K562 (cell line): ENCODE data around the gene FYB1. TPM values are rescaled to one million over a fixed set of nuclear protein-coding genes. Genes with fewer than 3 reads are reported as not detected.

Source experiments
- ATF4 ChIP-seq: fragments of 450-650 bp; formaldehyde crosslinking; IDR thresholded peaks from 2 replicates; pipeline ENCODE4 v1.4.0; 2022; ENCODE audit warnings: mild to moderate bottlenecking, moderate library complexity
- CHD2 ChIP-seq: IDR thresholded peaks from 2 replicates; pipeline ENCODE4 v1.6.1; 2011; ENCODE audit warnings: low read depth, low read length
- EGR1 ChIP-seq: fragments of 450-650 bp; conservative IDR thresholded peaks from 2 replicates; pipeline ENCODE4 v1.6.1; 2017; ENCODE audit warnings: mild to moderate bottlenecking
- FOSL1 ChIP-seq: fragments of 200-800 bp; sonication (Bioruptor generic); conservative IDR thresholded peaks from 2 replicates; pipeline ENCODE4 v1.6.1; 2016; ENCODE audit warnings: missing genetic modification characterization, missing compliant biosample characterization
- FOXP4 ChIP-seq: sonication (generic); formaldehyde crosslinking; IDR thresholded peaks from 2 replicates; pipeline ENCODE4 v1.8.0; 2022; ENCODE audit warnings: mild to moderate bottlenecking, missing genetic modification reagents, borderline replicate concordance
- GATAD2B ChIP-seq: fragments of 450-650 bp; IDR thresholded peaks from 2 replicates; pipeline ENCODE4 v1.6.1; 2017; ENCODE audit warnings: mild to moderate bottlenecking, borderline replicate concordance
- GTF2E2 ChIP-seq: fragments of 200-800 bp; sonication (Bioruptor generic); IDR thresholded peaks from 2 replicates; pipeline ENCODE4 v1.6.1; 2016; ENCODE audit warnings: missing genetic modification characterization, missing compliant biosample characterization
- MBD1 ChIP-seq: fragments of 250-450 bp; sonication (Bioruptor Pico); IDR thresholded peaks from 2 replicates; pipeline ENCODE4 v1.8.0; 2022; ENCODE audit warnings: inconsistent platforms
- MTA2 ChIP-seq: fragments of 450-650 bp; IDR thresholded peaks from 2 replicates; pipeline ENCODE4 v1.6.1; 2016; ENCODE audit warnings: low read depth
- MYC ChIP-seq, 2 experiments: fragments of 250-450 bp in 1 of 2; sonication (Bioruptor Pico) in 1 of 2; IDR thresholded peaks; 2 replicates each; pipeline versions ENCODE4 v1.5.1 to v1.6.1; 2012 to 2021; ENCODE audit warnings: low read depth in 2 of 2, borderline replicate concordance in 1 of 2, improper control_type of control experiment in 1 of 2, low read length in 1 of 2, mild to moderate bottlenecking in 1 of 2, moderate library complexity in 1 of 2
- NFIC ChIP-seq: fragments of 450-650 bp; IDR thresholded peaks from 2 replicates; pipeline ENCODE4 v1.6.1; 2017; ENCODE audit warnings: mild to moderate bottlenecking, inconsistent platforms
- RBFOX2 ChIP-seq: fragments of 200-400 bp; formaldehyde crosslinking; IDR thresholded peaks from 2 replicates; pipeline ENCODE4 v1.6.1; 2017; ENCODE audit warnings: low read depth, mild to moderate bottlenecking, low read length, moderate library complexity
- RBM22 ChIP-seq: fragments of 200-400 bp; formaldehyde crosslinking; IDR thresholded peaks from 2 replicates; pipeline ENCODE4 v1.6.1; 2018; ENCODE audit warnings: low read length, low read depth; ENCODE audit not compliant: poor library complexity, severe bottlenecking
- RBM34 ChIP-seq: fragments of 200-400 bp; formaldehyde crosslinking; IDR thresholded peaks from 2 replicates; pipeline ENCODE4 v1.6.1; 2018; ENCODE audit warnings: low read length, borderline replicate concordance; ENCODE audit not compliant: insufficient read depth
- SRSF9 ChIP-seq: fragments of 200-400 bp; formaldehyde crosslinking; IDR thresholded peaks from 2 replicates; pipeline ENCODE4 v1.6.1; 2017; ENCODE audit warnings: low read depth, low read length, borderline replicate concordance
- SUPT5H ChIP-seq: fragments of 450-650 bp; IDR thresholded peaks from 2 replicates; pipeline ENCODE4 v1.6.1; 2016
- TGIF2 ChIP-seq: sonication (generic); formaldehyde crosslinking; IDR thresholded peaks from 2 replicates; pipeline ENCODE4 v1.8.1; 2022; ENCODE audit warnings: mild to moderate bottlenecking, missing genetic modification reagents, moderate library complexity
- XRCC5 ChIP-seq: fragments of 200-400 bp; formaldehyde crosslinking; IDR thresholded peaks from 2 replicates; pipeline ENCODE4 v1.6.1; 2017; ENCODE audit warnings: low read depth, mild to moderate bottlenecking, low read length
- YY1 ChIP-seq, 3 experiments: IDR thresholded peaks; 2 replicates each; pipeline ENCODE4 v1.6.1; 2011; ENCODE audit warnings: low read length in 2 of 3, mild to moderate bottlenecking in 2 of 3, moderate library complexity in 2 of 3, borderline replicate concordance in 1 of 3, control low read depth in 1 of 3, low read depth in 1 of 3; ENCODE audit not compliant: insufficient read depth in 3 of 3, insufficient replicate concordance in 2 of 3, control insufficient read depth in 1 of 3, insufficient read length in 1 of 3; ENCODE audit errors: extremely low read depth in 1 of 3
- ZBTB8A ChIP-seq: fragments of 450-650 bp; IDR thresholded peaks from 2 replicates; pipeline ENCODE4 v1.6.1; 2018; ENCODE audit warnings: mild to moderate bottlenecking, moderate library complexity; ENCODE audit not compliant: partially characterized antibody
- ZNF124 ChIP-seq: sonication (generic); formaldehyde crosslinking; IDR thresholded peaks from 2 replicates; pipeline ENCODE4 v1.8.1; 2022; ENCODE audit warnings: missing genetic modification reagents
- ZNF263 ChIP-seq: sonication (generic); formaldehyde crosslinking; IDR thresholded peaks from 2 replicates; pipeline ENCODE4 v1.8.0; 2022; ENCODE audit warnings: mild to moderate bottlenecking, missing genetic modification reagents, borderline replicate concordance
- ZNF77 ChIP-seq: fragments of 250-450 bp; sonication (Bioruptor Pico); IDR thresholded peaks from 2 replicates; pipeline ENCODE4 v1.5.0; 2020
- polyA plus RNA-seq, 8 experiments: library from polyadenylated mRNA; depleted of rRNA in 4 of 8; stranded (reverse) in 5 of 8; unstranded in 3 of 8; fragments of >200 nt; fragmentation: Nextera tagmentation in 2 of 8; fragmentation: Illumina TruSeq in 1 of 8; extraction: Ambion mirVana in 2 of 8; extraction: Trizol in 1 of 8; gene quantifications; 2 replicates each; pipeline versions ENCODE4 v1.2.1 to v1.2.3, GENCODE V29; 2011 to 2014; ENCODE audit warnings: inconsistent platforms in 1 of 8, missing spikeins in 1 of 8
- total RNA-seq, 7 experiments: library from RNA; depleted of rRNA in 6 of 7; stranded (reverse); fragments of >200 nt in 6 of 7; fragmentation: Illumina TruSeq in 2 of 7; extraction: Trizol in 2 of 7; gene quantifications; 2 replicates each; pipeline versions ENCODE4 v1.2.1 to v1.2.3, GENCODE V29; 2011 to 2021; ENCODE audit warnings: low replicate concordance in 1 of 7

The FYB1 gene
- total and polyA plus RNA-seq, 9 of the 15 experiments (the other 6 are each of a cell fraction or from before 2014, with no cell fraction given): 4.7 to 31.5 (median 9.7) TPM

GRCh38 chr5:39074017-39074814 lies 145.1 kb downstream of the FYB1 start, which contains the start of gene RICTOR (continued):
- TF ChIP-seq EGR1 (peak; percentile 95), XRCC5 (0 out of 2 replicates have a peak, but pooled peaks have one; percentile 44), RBM34 (no peak), SUPT5H (peak; percentile 90), ZNF124 (no peak), FOXP4 (no peak; the same call in 1 of the 2 replicates), MYC (IDR thresholded peaks at IDR 0.05; ENCODE audit: low read depth, low read length) (no peak), MYC (CRISPR knock-in tag; IDR thresholded peaks at IDR 0.05; ENCODE audit: borderline replicate concordance, low read depth) (0 out of 2 replicates have a peak, but pooled peaks have one; percentile 6), MBD1 (CRISPR knock-in tag) (no peak), RBM22 (no peak), GTF2E2 (tag) (peak; percentile 95; the same call in 1 of the 2 replicates), SRSF9 (no peak), TGIF2 (peak; percentile 60; the same call in 1 of the 2 replicates), GATAD2B (peak; percentile 37; the same call in 1 of the 2 replicates), NFIC (peak; percentile 7; the same call in 1 of the 2 replicates), YY1 (IDR thresholded peaks at IDR 0.05; ENCODE audit: borderline replicate concordance in 1 of 3, control insufficient read depth in 1 of 3, extremely low read depth in 1 of 3, insufficient read depth in 3 of 3, insufficient read length in 1 of 3, insufficient replicate concordance in 2 of 3, low read depth in 1 of 3, low read length in 2 of 3) (peak; percentile 81 to 94 (median 91)), ATF4 (CRISPR knock-in tag) (no peak), MTA2 (no peak), CHD2 (peak; percentile 95), ZBTB8A (no peak), RBFOX2 (peak; percentile 90), ZNF263 (CRISPR knock-in tag) (peak; percentile 93), FOSL1 (tag) (peak; percentile 57; the same call in 1 of the 2 replicates), ZNF77 (no peak)
